ENCODE data around the gene CHD1L. TPM values are rescaled to one million over a fixed set of nuclear protein-coding genes. Genes with fewer than 3 reads are reported as not detected.

Gene CHD1L
- total RNA-seq, 1 experiment from 2014 or later: 64.2 TPM

- no peak overlapping the region for H3K18ac ChIP-seq (ENCODE audit: insufficient read length, low read depth, low read length)
- peaks cover 7% of the 10 kb centered on the region for H3K4me1 ChIP-seq (ENCODE audit: insufficient read depth, low read length)
- peaks cover 14% of the 10 kb centered on the region; the same call in 1 of the 2 replicates for H3K79me2 ChIP-seq (ENCODE audit: insufficient read depth, low read length)
- Mint-ChIP-seq H3K27ac (peak overlapping the region in 1 of 3 experiments; percentile 27; a peak in 2 of 7 replicates), H3K27me3 (ENCODE audit: low read depth) (no peaks in the 10 kb centered on the region), H3K4me3 (peak overlapping the region; percentile 79 to 91), H3K36me3 (ENCODE audit: insufficient read depth in 1 of 3, low read depth in 3 of 3) (peaks cover 0 to 4% (median 1%) of the 10 kb centered on the region in 3 experiments; a peak in 1 of 7 replicates), H3K9me3 (no peaks in the 10 kb centered on the region), H3K4me1 (peaks cover 37 to 45% of the 10 kb centered on the region in 2 experiments)
- H3K4me2 ChIP-seq (ENCODE audit: insufficient read depth, insufficient read length, low read length): peak overlapping the region; percentile 90
- H3K79me1 ChIP-seq (ENCODE audit: insufficient read depth, low read depth, low read length, poor library complexity, severe bottlenecking): no peaks in the 10 kb centered on the region
- H3K9me3 ChIP-seq (ENCODE audit: control insufficient read depth, low read depth, low read length): no peaks in the 10 kb centered on the region
- H2AK5ac ChIP-seq (ENCODE audit: insufficient read length, low read length): no peak overlapping the region
- no peak overlapping the region for H4K91ac ChIP-seq (ENCODE audit: insufficient read length, low read depth, low read length)
- H3K27ac ChIP-seq (ENCODE audit: insufficient read length, low read depth, low read length): no peak overlapping the region
- no CpG with 5 or more reads among the region's 9 CpGs for WGBS (ENCODE audit: extremely low coverage, insufficient read length, low lambda C conversion rate)
- H2BK5ac ChIP-seq (ENCODE audit: insufficient read length, low read length): no peak overlapping the region
- peaks cover 4% of the 10 kb centered on the region for H3K23me2 ChIP-seq (ENCODE audit: insufficient read length, low read depth, low read length, poor library complexity, severe bottlenecking)
- H2AFZ ChIP-seq (ENCODE audit: low read length): no peak overlapping the region
- no peak overlapping the region for H2BK15ac ChIP-seq (ENCODE audit: low read depth, low read length)
- H3K14ac ChIP-seq (ENCODE audit: insufficient read depth, low read length): no peak overlapping the region; the same call in 1 of the 2 replicates
- peaks cover 3% of the 10 kb centered on the region for H4K20me1 ChIP-seq (ENCODE audit: control insufficient read depth, insufficient read depth, insufficient read length)
- H3K56ac ChIP-seq (ENCODE audit: insufficient read length, low read depth, low read length): no peak overlapping the region
- no peak overlapping the region for H2BK120ac ChIP-seq (ENCODE audit: low read depth, low read length, poor library complexity, severe bottlenecking)
- H2BK12ac ChIP-seq (ENCODE audit: insufficient read length, low read depth, low read length): no peak overlapping the region
- no peaks in the 10 kb centered on the region for H3K27me3 ChIP-seq (ENCODE audit: insufficient read depth, low read length)
- H2BK20ac ChIP-seq (ENCODE audit: low read depth, low read length, poor library complexity, severe bottlenecking): no peak overlapping the region
- H3T11ph ChIP-seq (ENCODE audit: low read length): no peak overlapping the region
- H3K23ac ChIP-seq (ENCODE audit: insufficient read length, low read depth, low read length): no peak overlapping the region
- no peak overlapping the region for H4K5ac ChIP-seq (ENCODE audit: insufficient read length, low read depth, low read length)
- DNase-seq: no peak
- H3K9ac ChIP-seq (ENCODE audit: extremely low read depth, insufficient read length, low read length): no peak overlapping the region
- no peak overlapping the region for H3K4ac ChIP-seq (ENCODE audit: low read depth, low read length)
- TF ChIP-seq, protein P1, sequence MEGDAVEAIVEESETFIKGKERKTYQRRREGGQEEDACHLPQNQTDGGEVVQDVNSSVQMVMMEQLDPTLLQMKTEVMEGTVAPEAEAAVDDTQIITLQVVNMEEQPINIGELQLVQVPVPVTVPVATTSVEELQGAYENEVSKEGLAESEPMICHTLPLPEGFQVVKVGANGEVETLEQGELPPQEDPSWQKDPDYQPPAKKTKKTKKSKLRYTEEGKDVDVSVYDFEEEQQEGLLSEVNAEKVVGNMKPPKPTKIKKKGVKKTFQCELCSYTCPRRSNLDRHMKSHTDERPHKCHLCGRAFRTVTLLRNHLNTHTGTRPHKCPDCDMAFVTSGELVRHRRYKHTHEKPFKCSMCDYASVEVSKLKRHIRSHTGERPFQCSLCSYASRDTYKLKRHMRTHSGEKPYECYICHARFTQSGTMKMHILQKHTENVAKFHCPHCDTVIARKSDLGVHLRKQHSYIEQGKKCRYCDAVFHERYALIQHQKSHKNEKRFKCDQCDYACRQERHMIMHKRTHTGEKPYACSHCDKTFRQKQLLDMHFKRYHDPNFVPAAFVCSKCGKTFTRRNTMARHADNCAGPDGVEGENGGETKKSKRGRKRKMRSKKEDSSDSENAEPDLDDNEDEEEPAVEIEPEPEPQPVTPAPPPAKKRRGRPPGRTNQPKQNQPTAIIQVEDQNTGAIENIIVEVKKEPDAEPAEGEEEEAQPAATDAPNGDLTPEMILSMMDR (conservative IDR thresholded peaks at IDR 0.05): no peak
- no peak overlapping the region for H4K8ac ChIP-seq (replicated peaks; ENCODE audit: insufficient read length, low read depth, low read length)
These were observed 493 bp upstream of the CHD1L start for GRCh38 chr1:147241934-147242448.
